Activated B cell treated with CpG ODN at 0.5 μM for 24 hours (primary cell): Measurements from ENCODE around the gene TWF2. TPM values are rescaled to one million over a fixed set of nuclear protein-coding genes. Genes with fewer than 3 reads are reported as not detected.

Experiments
- ATAC-seq: fragments of 200-7000 bp; cut with Tn5 transposase; one replicate; pipeline ENCODE4 v1.10.0; 2021; ENCODE audit warnings: low read depth, mild to moderate bottlenecking, moderate library complexity
- CTCF ChIA-PET: fragments of 350-600 bp; sonication (Branson Sonifier 250); formaldehyde crosslinking; loops from one replicate; lab custom pipeline; 2021; ENCODE audit warnings: antibody characterized with exemption; lab: Charles Lee
- POLR2A ChIA-PET: fragments of 350-600 bp; sonication (Branson Sonifier 250); formaldehyde crosslinking; loops from one replicate; lab custom pipeline; 2021; ENCODE audit warnings: antibody characterized with exemption; lab: Charles Lee
- DNase-seq: peaks from one replicate; pipeline ENCODE4 v3.0.0; 2022
- H3K27ac Mint-ChIP-seq: one replicate; pipeline ENCODE4 v1.8.0; 2020; ENCODE audit warnings: mixed read lengths
- H3K27me3 Mint-ChIP-seq: one replicate; pipeline ENCODE4 v1.8.0; 2021; ENCODE audit warnings: mixed read lengths
- H3K36me3 Mint-ChIP-seq: one replicate; pipeline ENCODE4 v1.8.0; 2021; ENCODE audit warnings: low read depth, mixed read lengths
- H3K4me1 Mint-ChIP-seq: one replicate; pipeline ENCODE4 v1.8.0; 2021; ENCODE audit warnings: mixed read lengths
- H3K4me3 Mint-ChIP-seq: one replicate; pipeline ENCODE4 v1.8.0; 2020; ENCODE audit warnings: mild to moderate bottlenecking, mixed read lengths
- H3K9me3 Mint-ChIP-seq: one replicate; pipeline ENCODE4 v1.8.0; 2020; ENCODE audit warnings: mixed read lengths
- CTCF ChIP-seq: fragments of 200-600 bp; IDR thresholded peaks from one replicate; pipeline ENCODE4 v1.8.0; 2022; ENCODE audit warnings: antibody characterized with exemption, mild to moderate bottlenecking
- intact Hi-C: fragments of 100-400 bp; cut with micrococcal nuclease; formaldehyde crosslinking; loops from one replicate; pipeline ENCODE4 v1.15.1; 2024
- total RNA-seq: library from RNA; stranded (reverse); gene quantifications from 2 replicates; pipeline ENCODE4 v1.2.3, GENCODE V29; 2022

Gene TWF2
- total RNA-seq, 1 donor from 2014 or later = 74.1 TPM

GRCh38 chr3:52227117-52227516 is 11.8 kb downstream of the TWF2 start:
- Mint-ChIP-seq H3K9me3 (no peaks in the 10 kb centered on the region), H3K36me3 (peaks cover 65% of the 10 kb centered on the region), H3K4me3 (peak overlapping the region; percentile 90), H3K27ac (peak overlapping the region; percentile 97), H3K4me1 (peaks cover 73% of the 10 kb centered on the region), H3K27me3 (no peaks in the 10 kb centered on the region)
- POLR2A ChIA-PET = interaction anchor here (3.7 to 5.9 kb wide), 2 partner anchors 15 to 51 kb away, joined by 81 to 147 read pairs; partner anchors contain the start of genes PPM1M, TWF2 and WDR82
- TF ChIP-seq CTCF = no peak
- ATAC-seq = no peak
- no peak for DNase-seq
- intact Hi-C loops = loop anchor here (5.0 kb wide), 1 partner anchor 220 kb away; the partner anchor contains the start of gene SEMA3G
- CTCF ChIA-PET = interaction anchor here (0.8 to 6.4 kb wide), 4 partner anchors 13 to 112 kb away, joined by 3 to 32 read pairs (median 13); no protein-coding TSS in a partner anchor

- CTCF ChIA-PET = interaction anchor here (0.8 to 6.4 kb wide), 11 partner anchors 10 to 159 kb away, joined by 3 to 32 read pairs (median 3); partner anchors contain the start of genes GLYCTK, PPM1M, TWF2 and WDR82
- DNase-seq (no peak), ATAC-seq (peak; percentile 14)
- H3K9me3 Mint-ChIP-seq = no peaks in the 10 kb centered on the region
- H3K36me3 Mint-ChIP-seq = peaks cover 68% of the 10 kb centered on the region
- intact Hi-C loops = loop anchor here (5.0 kb wide), 1 partner anchor 221 kb away; the partner anchor contains the start of gene SEMA3G
- H3K27me3 Mint-ChIP-seq = no peaks in the 10 kb centered on the region
- POLR2A ChIA-PET = interaction anchor here (0.6 to 5.9 kb wide), 16 partner anchors 8 to 1886 kb away, joined by 3 to 147 read pairs (median 6); partner anchors contain the start of genes ALAS1, GLYCTK, MANF and POC1A
- H3K27ac Mint-ChIP-seq = peak overlapping the region; percentile 97
- peak overlapping the region; percentile 90 for H3K4me3 Mint-ChIP-seq
- TF ChIP-seq CTCF = no peak
- H3K4me1 Mint-ChIP-seq = peaks cover 74% of the 10 kb centered on the region
Measured at GRCh38 chr3:52226229-52226817, 12.6 kb downstream of the TWF2 start.

GRCh38 chr3:52225452-52226228 is 13.3 kb downstream of the TWF2 start, which contains the start of gene TLR9:
TLR9 (minus strand) TSS chr3:52225645; CDS start chr3:52225529, 116 bp downstream.
- POLR2A ChIA-PET = interaction anchor here (0.5 to 5.9 kb wide), 25 partner anchors 9 to 1885 kb away, joined by 3 to 147 read pairs (median 6); partner anchors contain the start of genes ACY1, ALAS1, GLYCTK and MANF
- Mint-ChIP-seq H3K9me3 (no peaks in the 10 kb centered on the region), H3K27ac (peak within 1 kb of the TSS; percentile 97), H3K4me1 (peaks cover 77% of the 10 kb centered on the region), H3K4me3 (peak within 1 kb of the TSS; percentile 90), H3K27me3 (no peaks in the 10 kb centered on the region), H3K36me3 (peaks cover 66% of the 10 kb centered on the region)
- CTCF ChIA-PET = interaction anchor here (0.7 to 6.4 kb wide), 12 partner anchors 9 to 220 kb away, joined by 3 to 32 read pairs (median 4); partner anchors contain the start of genes GLYCTK, PPM1M, TWF2 and WDR82
- intact Hi-C loops = loop anchor here (1.0 to 5.0 kb wide), 10 partner anchors 14 to 222 kb away; partner anchors contain the start of genes ALAS1, POC1A, SEMA3G and TWF2
- DNase-seq (peak; percentile 77), ATAC-seq (peak; percentile 87)
- no peak for TF ChIP-seq CTCF

- no peaks in the 10 kb centered on the region for H3K9me3 Mint-ChIP-seq
- H3K36me3 Mint-ChIP-seq = peaks cover 53% of the 10 kb centered on the region
- DNase-seq = no peak
- CTCF ChIA-PET = interaction anchor here (4.5 to 6.4 kb wide), 3 partner anchors 8 to 55 kb away, joined by 32 to 53 read pairs (median 48); partner anchors contain the start of gene WDR82
- peak overlapping the region; percentile 90 for H3K4me3 Mint-ChIP-seq
- H3K27ac Mint-ChIP-seq = peak overlapping the region; percentile 97
- POLR2A ChIA-PET = interaction anchor here (0.6 to 5.9 kb wide), 8 partner anchors 10 to 64 kb away, joined by 3 to 147 read pairs (median 42); partner anchors contain the start of genes ALAS1, GLYCTK, PPM1M and TWF2
- H3K27me3 Mint-ChIP-seq = no peaks in the 10 kb centered on the region
- peaks cover 90% of the 10 kb centered on the region for H3K4me1 Mint-ChIP-seq
- intact Hi-C loops = loop anchor here (5.0 kb wide), 1 partner anchor 221 kb away; no protein-coding TSS in a partner anchor
- TF ChIP-seq CTCF = no peak
- no peak for ATAC-seq
Measured at GRCh38 chr3:52223449-52224408, 15.2 kb downstream of the TWF2 start.
